ENCODE measurements around the gene SSU72. TPM values are rescaled to one million over a fixed set of nuclear protein-coding genes. Genes with fewer than 3 reads are reported as not detected.

Gene SSU72
- total and polyA plus RNA-seq, 2 donors (not counting 3 experiments of a cell fraction or from before 2014, with no cell fraction given) = 85.9 to 129 TPM

DNA sequence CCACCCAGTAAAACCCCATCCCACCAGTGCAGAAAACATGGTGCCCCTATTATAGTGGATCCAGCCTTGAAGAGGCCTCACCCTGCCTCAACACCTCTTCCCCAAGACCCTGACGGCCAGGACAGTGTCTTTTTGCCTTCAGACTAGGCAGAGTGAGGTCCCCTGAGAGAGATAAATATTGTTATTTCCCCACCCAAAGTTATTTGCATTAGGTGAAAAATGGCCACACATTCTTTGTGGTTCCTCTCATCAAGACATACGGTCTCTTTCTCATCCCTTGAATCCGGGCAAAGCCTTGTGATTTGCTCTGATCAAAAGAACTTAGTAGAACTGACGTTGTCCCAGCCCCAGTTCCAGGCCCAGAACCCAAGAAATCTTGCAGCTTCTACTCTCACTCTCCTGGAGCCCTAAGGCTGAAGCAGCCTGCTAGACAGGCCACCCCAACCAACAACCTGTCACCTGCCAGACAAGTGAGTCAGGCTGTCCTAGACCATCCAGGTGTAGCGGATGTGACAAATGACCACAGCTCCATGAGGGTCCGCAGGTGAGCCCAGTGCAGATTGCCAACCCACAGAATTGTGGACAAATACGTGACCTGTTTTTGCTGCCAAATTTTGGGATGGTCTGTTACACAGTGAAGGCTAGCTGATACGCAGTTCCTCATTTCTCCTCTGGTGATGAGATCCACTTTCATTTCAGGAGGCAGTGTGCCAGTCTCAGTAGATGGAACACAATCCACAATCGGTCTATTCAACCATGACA is 8.1 kb upstream of the SSU72 start:
- no peak overlapping the region for H2AFZ ChIP-seq (ENCODE audit: low read depth, low read length)
- no peaks in the 10 kb centered on the region for H3K79me2 ChIP-seq (ENCODE audit: control insufficient read depth, insufficient read depth, low read length)
- intact Hi-C loops (cut with micrococcal nuclease) (no loop called here), dilution Hi-C loops (cut with MboI; ENCODE audit: extremely low pct_ligation_motif_present, low sequenced_read_pairs) (no loop called here)
- no peak overlapping the region for H3K9ac ChIP-seq (replicated peaks; ENCODE audit: extremely low read depth, insufficient read depth, low read length)
- DNase-seq (ENCODE audit: low read depth, low spot score) (no peak), FAIRE-seq (no peak)
- H4K20me1 ChIP-seq (replicated peaks; ENCODE audit: control insufficient read depth, extremely low read depth, insufficient read depth, low read length) = no peaks in the 10 kb centered on the region
- no peak overlapping the region for H3K27ac ChIP-seq (ENCODE audit: insufficient read depth, low read depth, low read length)
- CTCF ChIA-PET = no interaction called here
- no peaks in the 10 kb centered on the region for H3K4me1 ChIP-seq (ENCODE audit: control insufficient read depth, extremely low read depth, insufficient read depth, low read length)
- H3K9me3 ChIP-seq (replicated peaks; ENCODE audit: control insufficient read depth, insufficient read depth, low read length) = no peaks in the 10 kb centered on the region
- TF ChIP-seq EZH2 (IDR thresholded peaks at IDR 0.05; ENCODE audit: borderline replicate concordance, low read depth, low read length, severe bottlenecking) = no peak
- TF ChIP-seq MYC (IDR thresholded peaks at IDR 0.05; ENCODE audit: low read depth, low read length) = no peak
- TF ChIP-seq, protein P1, sequence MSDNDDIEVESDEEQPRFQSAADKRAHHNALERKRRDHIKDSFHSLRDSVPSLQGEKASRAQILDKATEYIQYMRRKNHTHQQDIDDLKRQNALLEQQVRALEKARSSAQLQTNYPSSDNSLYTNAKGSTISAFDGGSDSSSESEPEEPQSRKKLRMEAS (IDR thresholded peaks at IDR 0.05; ENCODE audit: insufficient read depth, insufficient read length) = no peak
- no peak for TF ChIP-seq POLR2AphosphoS5 (IDR thresholded peaks at IDR 0.05; ENCODE audit: insufficient read depth, low read depth, low read length)
- TF ChIP-seq POLR2A (IDR thresholded peaks at IDR 0.05; ENCODE audit: low read depth, low read length) = no peak
- no peak for TF ChIP-seq JUN (IDR thresholded peaks at IDR 0.05; ENCODE audit: borderline replicate concordance, insufficient read depth, insufficient read length, low read depth)
- no peak for TF ChIP-seq GATA2 (IDR thresholded peaks at IDR 0.05; ENCODE audit: insufficient read depth, insufficient read length, low read depth, low read length)
- no peak for TF ChIP-seq FOS (IDR thresholded peaks at IDR 0.05; ENCODE audit: borderline replicate concordance, insufficient read depth, low read length)
- no peak for TF ChIP-seq CTCF (IDR thresholded peaks at IDR 0.05; ENCODE audit: extremely low read depth in 1 of 2, insufficient read depth in 1 of 2, low read depth in 1 of 2, low read length in 2 of 2)
- no peaks in the 10 kb centered on the region for H3K36me3 ChIP-seq (ENCODE audit: control insufficient read depth in 2 of 2, extremely low read depth in 1 of 2, insufficient read depth in 2 of 2, low read length in 2 of 2)
- POLR2A ChIA-PET = no interaction called here
- no peaks in the 10 kb centered on the region for H3K9me1 ChIP-seq (replicated peaks; ENCODE audit: control insufficient read depth, extremely low read depth, insufficient read depth, low read length)
- no peak overlapping the region for H3K4me3 ChIP-seq (replicated peaks in 1 of 3; ENCODE audit: insufficient read depth in 1 of 3, low read depth in 1 of 3, low read length in 3 of 3)
- H3K4me2 ChIP-seq (ENCODE audit: insufficient read depth, low read length) = no peak overlapping the region
- no TSS peak for BruUV-seq (replicated peaks)
- peaks cover 4 to 8% of the 10 kb centered on the region in 2 experiments for H3K27me3 ChIP-seq (ENCODE audit: control insufficient read depth in 2 of 2, insufficient read depth in 2 of 2, low read length in 2 of 2)
